Measurements from ENCODE around the gene UBA1.

Gene UBA1

DNA sequence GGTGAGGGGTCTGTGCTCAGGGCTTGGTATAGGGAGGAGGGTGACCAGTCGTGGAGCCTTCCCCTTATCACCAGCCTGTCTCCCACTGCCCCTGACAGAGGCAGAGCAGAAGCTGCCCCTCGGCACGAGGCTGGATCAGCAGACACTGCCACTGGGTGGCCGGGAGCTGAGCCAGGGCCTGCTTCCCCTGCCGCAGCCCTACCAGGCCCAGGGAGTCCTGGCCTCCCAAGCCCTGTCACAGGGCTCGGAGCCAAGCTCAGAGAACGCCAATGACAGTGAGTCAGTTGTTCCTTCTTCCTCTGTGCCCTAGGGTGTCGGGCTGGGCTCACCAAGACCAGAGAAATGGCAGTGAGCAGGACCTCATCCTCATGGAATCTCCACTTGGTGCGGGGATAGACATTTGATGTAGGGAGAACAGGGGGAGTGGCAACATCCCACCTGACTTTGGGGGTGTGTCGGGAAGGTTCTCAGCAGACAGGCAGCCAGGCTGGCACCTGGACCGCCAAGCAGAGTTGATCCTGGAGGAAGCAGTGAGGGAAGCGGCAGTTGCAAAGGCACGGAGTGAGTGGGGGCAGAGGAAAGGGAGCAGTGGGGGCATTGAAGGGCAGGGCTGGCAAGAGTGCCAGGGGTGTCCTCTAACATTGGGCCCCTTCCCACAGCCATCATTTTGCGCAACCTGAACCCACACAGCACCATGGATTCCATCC, 14.3 kb upstream of the UBA1 start:
- Histone ChIP-seq H3K4me3 (ENCODE audit: low read length) (no peak overlapping the region), H3K27ac (ENCODE audit: low read depth, low read length) (no peak overlapping the region), H3K36me3 (ENCODE audit: insufficient read depth, low read length) (peaks cover 75% of the 10 kb centered on the region), H3K9me3 (ENCODE audit: insufficient read depth, low read depth, low read length) (no peaks in the 10 kb centered on the region), H3K9ac (ENCODE audit: low read depth, low read length) (no peak overlapping the region), H3K4me1 (ENCODE audit: insufficient read depth, low read length) (no peaks in the 10 kb centered on the region), H3K27me3 (ENCODE audit: insufficient read depth, low read length) (no peaks in the 10 kb centered on the region)
- WGBS, result 93% methylated on average over 14 of the region's 14 CpGs

DNA sequence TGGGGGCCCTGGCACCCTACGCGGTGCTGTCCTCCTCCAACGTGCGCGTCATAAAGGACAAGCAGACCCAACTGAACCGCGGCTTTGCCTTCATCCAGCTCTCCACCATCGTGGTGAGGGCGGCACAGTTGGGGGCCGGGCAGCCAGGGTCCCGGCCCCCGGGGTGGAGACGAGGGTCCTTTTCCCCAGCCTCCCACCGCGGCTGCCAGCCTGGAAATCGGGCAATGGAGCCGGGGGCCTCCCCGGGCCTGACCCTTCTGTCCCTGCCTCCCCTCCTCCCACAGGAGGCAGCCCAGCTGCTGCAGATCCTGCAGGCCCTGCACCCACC, 13.7 kb upstream of the UBA1 start:
- no peaks in the 10 kb centered on the region for H3K9me3 ChIP-seq (ENCODE audit: insufficient read depth, low read depth, low read length)
- H3K27me3 ChIP-seq (ENCODE audit: insufficient read depth, low read length), result no peaks in the 10 kb centered on the region
- peaks cover 76% of the 10 kb centered on the region for H3K36me3 ChIP-seq (ENCODE audit: insufficient read depth, low read length)
- H3K4me3 ChIP-seq (ENCODE audit: low read length), result no peak overlapping the region
- no peak overlapping the region for H3K27ac ChIP-seq (ENCODE audit: low read depth, low read length)
- WGBS, result 96% methylated on average over 18 of the region's 18 CpGs
- no peaks in the 10 kb centered on the region for H3K4me1 ChIP-seq (ENCODE audit: insufficient read depth, low read length)
- no peak overlapping the region for H3K9ac ChIP-seq (ENCODE audit: low read depth, low read length)

GRCh38 chrX:47180346-47180745, 13.3 kb upstream of the UBA1 start:
- Histone ChIP-seq H3K9ac (ENCODE audit: low read depth, low read length) (no peak overlapping the region), H3K4me1 (ENCODE audit: insufficient read depth, low read length) (no peaks in the 10 kb centered on the region), H3K36me3 (ENCODE audit: insufficient read depth, low read length) (peaks cover 75% of the 10 kb centered on the region), H3K27me3 (ENCODE audit: insufficient read depth, low read length) (no peaks in the 10 kb centered on the region), H3K4me3 (ENCODE audit: low read length) (no peak overlapping the region), H3K27ac (ENCODE audit: low read depth, low read length) (no peak overlapping the region), H3K9me3 (ENCODE audit: insufficient read depth, low read depth, low read length) (no peaks in the 10 kb centered on the region)
- 91% methylated on average over 5 of the region's 8 CpGs for WGBS

DNA sequence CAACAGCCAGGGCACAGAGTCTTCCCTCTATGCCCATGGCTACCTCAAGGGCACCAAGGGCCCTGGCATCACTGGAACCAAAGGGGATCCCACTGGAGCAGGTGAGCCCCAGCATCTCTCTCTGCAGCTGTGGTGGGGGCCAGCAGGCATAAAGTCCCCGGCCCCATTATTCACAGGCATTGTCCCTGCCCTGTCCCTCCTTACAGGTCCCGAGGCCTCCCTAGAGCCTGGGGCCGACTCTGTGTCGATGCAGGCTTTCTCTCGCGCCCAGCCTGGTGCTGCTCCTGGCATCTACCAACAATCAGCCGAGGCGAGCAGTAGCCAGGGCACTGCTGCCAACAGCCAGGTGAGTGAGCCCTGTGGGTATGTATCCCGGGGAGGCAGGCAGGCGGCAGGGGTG, 12.3 kb upstream of the UBA1 start:
- Histone ChIP-seq H3K9ac (ENCODE audit: low read depth, low read length) (no peak overlapping the region), H3K4me3 (ENCODE audit: low read length) (no peak overlapping the region), H3K4me1 (ENCODE audit: insufficient read depth, low read length) (no peaks in the 10 kb centered on the region), H3K36me3 (ENCODE audit: insufficient read depth, low read length) (peaks cover 78% of the 10 kb centered on the region), H3K9me3 (ENCODE audit: insufficient read depth, low read depth, low read length) (no peaks in the 10 kb centered on the region), H3K27me3 (ENCODE audit: insufficient read depth, low read length) (no peaks in the 10 kb centered on the region), H3K27ac (ENCODE audit: low read depth, low read length) (no peak overlapping the region)
- WGBS, result 95% methylated on average over 10 of the region's 10 CpGs

DNA sequence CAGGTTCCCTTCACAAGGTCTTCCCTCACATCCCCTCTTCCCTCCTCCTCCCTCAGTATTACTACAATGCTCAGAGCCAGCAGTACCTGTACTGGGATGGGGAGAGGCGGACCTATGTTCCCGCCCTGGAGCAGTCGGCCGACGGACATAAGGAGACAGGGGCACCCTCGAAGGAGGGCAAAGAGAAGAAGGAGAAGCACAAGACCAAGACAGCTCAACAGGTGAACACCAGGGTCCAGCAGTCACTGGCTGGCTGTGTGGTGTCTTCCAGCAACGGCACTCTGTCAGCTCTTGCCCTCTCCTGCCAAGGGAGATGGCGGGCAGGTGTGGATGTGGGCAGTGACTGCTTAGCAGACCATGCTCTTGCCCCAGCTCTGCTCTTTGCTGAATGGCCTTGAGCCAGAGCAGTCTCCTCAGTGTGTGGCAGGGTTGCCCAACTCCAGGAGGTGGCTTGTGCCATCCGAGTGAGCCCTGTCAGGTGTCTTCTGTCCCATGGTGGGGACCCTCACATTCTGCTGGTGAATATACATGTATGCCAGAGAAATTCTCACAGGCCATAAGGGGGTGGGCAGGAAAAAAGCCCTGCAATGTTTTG, 11.4 kb upstream of the UBA1 start:
- Histone ChIP-seq H3K9me3 (ENCODE audit: insufficient read depth, low read depth, low read length) (no peaks in the 10 kb centered on the region), H3K36me3 (ENCODE audit: insufficient read depth, low read length) (peaks cover 77% of the 10 kb centered on the region), H3K27ac (ENCODE audit: low read depth, low read length) (no peak overlapping the region), H3K4me3 (ENCODE audit: low read length) (no peak overlapping the region), H3K4me1 (ENCODE audit: insufficient read depth, low read length) (no peaks in the 10 kb centered on the region), H3K27me3 (ENCODE audit: insufficient read depth, low read length) (no peaks in the 10 kb centered on the region), H3K9ac (ENCODE audit: low read depth, low read length) (no peak overlapping the region)
- WGBS, result 92% methylated on average over 9 of the region's 9 CpGs

- H3K27ac ChIP-seq (ENCODE audit: low read depth, low read length), result no peak overlapping the region
- WGBS, result 93% methylated on average over 4 of the region's 4 CpGs
Observed at GRCh38 chrX:47184486-47184885, 9.1 kb upstream of the UBA1 start.

GRCh38 chrX:47185241-47185640, 8.4 kb upstream of the UBA1 start:
- Histone ChIP-seq H3K27me3 (ENCODE audit: insufficient read depth, low read length) (no peaks in the 10 kb centered on the region), H3K9me3 (ENCODE audit: insufficient read depth, low read depth, low read length) (no peaks in the 10 kb centered on the region), H3K36me3 (ENCODE audit: insufficient read depth, low read length) (peaks cover 53% of the 10 kb centered on the region), H3K4me1 (ENCODE audit: insufficient read depth, low read length) (no peaks in the 10 kb centered on the region), H3K4me3 (ENCODE audit: low read length) (no peak overlapping the region), H3K27ac (ENCODE audit: low read depth, low read length) (no peak overlapping the region), H3K9ac (ENCODE audit: low read depth, low read length) (no peak overlapping the region)
- WGBS, result 94% methylated on average over 16 of the region's 17 CpGs

More at GRCh38 chrX:47184486-47184885, 9.1 kb upstream of the UBA1 start:
- Histone ChIP-seq H3K4me1 (ENCODE audit: insufficient read depth, low read length) (no peaks in the 10 kb centered on the region), H3K27me3 (ENCODE audit: insufficient read depth, low read length) (no peaks in the 10 kb centered on the region), H3K9ac (ENCODE audit: low read depth, low read length) (no peak overlapping the region), H3K36me3 (ENCODE audit: insufficient read depth, low read length) (peaks cover 56% of the 10 kb centered on the region), H3K4me3 (ENCODE audit: low read length) (no peak overlapping the region), H3K9me3 (ENCODE audit: insufficient read depth, low read depth, low read length) (no peaks in the 10 kb centered on the region)

GRCh38 chrX:47186096-47186740, 7.4 kb upstream of the UBA1 start:
- no peak overlapping the region for H3K27ac ChIP-seq (ENCODE audit: low read depth, low read length)
- no peaks in the 10 kb centered on the region for H3K4me1 ChIP-seq (ENCODE audit: insufficient read depth, low read length)
- no peak overlapping the region for H3K4me3 ChIP-seq (ENCODE audit: low read length)
- H3K9ac ChIP-seq (ENCODE audit: low read depth, low read length), result no peak overlapping the region
- no peaks in the 10 kb centered on the region for H3K27me3 ChIP-seq (ENCODE audit: insufficient read depth, low read length)
- peaks cover 44% of the 10 kb centered on the region for H3K36me3 ChIP-seq (ENCODE audit: insufficient read depth, low read length)
- 94% methylated on average over 27 of the region's 27 CpGs for WGBS
- no peaks in the 10 kb centered on the region for H3K9me3 ChIP-seq (ENCODE audit: insufficient read depth, low read depth, low read length)

- no CpG with 5 or more reads among the region's 4 CpGs for WGBS
Observed at GRCh38 chrX:47187106-47187677, 6.4 kb upstream of the UBA1 start.

GRCh38 chrX:47189906-47190305, 3.7 kb upstream of the UBA1 start:
- 91% methylated on average over 17 of the region's 19 CpGs for WGBS

More at GRCh38 chrX:47187106-47187677, 6.4 kb upstream of the UBA1 start:
- Histone ChIP-seq H3K9me3 (ENCODE audit: insufficient read depth, low read depth, low read length) (no peaks in the 10 kb centered on the region), H3K27ac (ENCODE audit: low read depth, low read length) (no peak overlapping the region), H3K9ac (ENCODE audit: low read depth, low read length) (no peak overlapping the region), H3K4me1 (ENCODE audit: insufficient read depth, low read length) (no peaks in the 10 kb centered on the region), H3K27me3 (ENCODE audit: insufficient read depth, low read length) (peaks cover 6% of the 10 kb centered on the region; the same call in 1 of the 2 replicates), H3K36me3 (ENCODE audit: insufficient read depth, low read length) (peaks cover 34% of the 10 kb centered on the region), H3K4me3 (ENCODE audit: low read length) (no peak overlapping the region)

More at GRCh38 chrX:47189906-47190305, 3.7 kb upstream of the UBA1 start:
- Histone ChIP-seq H3K4me3 (ENCODE audit: low read length) (no peak overlapping the region; the same call in 1 of the 2 replicates), H3K9me3 (ENCODE audit: insufficient read depth, low read depth, low read length) (no peaks in the 10 kb centered on the region), H3K27ac (ENCODE audit: low read depth, low read length) (no peak overlapping the region), H3K36me3 (ENCODE audit: insufficient read depth, low read length) (peaks cover 20% of the 10 kb centered on the region), H3K9ac (ENCODE audit: low read depth, low read length) (no peak overlapping the region), H3K27me3 (ENCODE audit: insufficient read depth, low read length) (peaks cover 6% of the 10 kb centered on the region; the same call in 1 of the 2 replicates), H3K4me1 (ENCODE audit: insufficient read depth, low read length) (no peaks in the 10 kb centered on the region)
